HEK293 (cell line): Measurements from ENCODE around the gene TUBB3.

ENCODE experiments used
- CTCF ChIP-seq: fragments of 450-650 bp; formaldehyde crosslinking; IDR thresholded peaks from 2 replicates; pipeline ENCODE4 v1.5.1; 2016; ENCODE audit warnings: missing biosample characterization, missing genetic modification characterization
- KLF9 ChIP-seq: fragments of 450-650 bp; formaldehyde crosslinking; IDR thresholded peaks from 2 replicates; pipeline ENCODE4 v1.5.1; 2016; ENCODE audit warnings: missing biosample characterization, missing genetic modification characterization, low read depth
- ZFP41 ChIP-seq: fragments of 450-650 bp; formaldehyde crosslinking; IDR thresholded peaks from 2 replicates; pipeline ENCODE4 v1.5.1; 2016; ENCODE audit warnings: missing biosample characterization, missing genetic modification characterization, borderline replicate concordance
- ZNF341 ChIP-seq: fragments of 450-650 bp; formaldehyde crosslinking; IDR thresholded peaks from 2 replicates; pipeline ENCODE4; 2016; ENCODE audit warnings: low read depth, missing biosample characterization, missing genetic modification characterization
- ZNF350 ChIP-seq: fragments of 450-650 bp; formaldehyde crosslinking; IDR thresholded peaks from 2 replicates; pipeline ENCODE4 v1.5.0; 2017; ENCODE audit warnings: missing biosample characterization, mild to moderate bottlenecking, missing genetic modification characterization

- TF ChIP-seq KLF9 (tag by site-specific recombination) (no peak), CTCF (tag by site-specific recombination) (no peak), ZNF350 (no peak), ZFP41 (tag by site-specific recombination) (no peak), ZNF341 (tag by site-specific recombination) (no peak)
Measured at GRCh38 chr16:89953671-89954406, 30.7 kb downstream of the TUBB3 start.
